ENCODE data around the gene CNPY4. TPM values are rescaled to one million over a fixed set of nuclear protein-coding genes. Genes with fewer than 3 reads are reported as not detected.
A peak's percentile ranks its signal among the peaks of the same experiment; 100 is the strongest.

Gene CNPY4
- total RNA-seq = 10 to 100 TPM; 11.1 to 18.8 TPM

GRCh38 chr7:100119072-100119969, at the start of gene CNPY4, which contains the start of gene TAF6:
CNPY4 (plus strand) TSS chr7:100119634; CDS start chr7:100119745, 111 bp downstream.
TAF6 (minus strand) TSS chr7:100119358; CDS start chr7:100114209, 5,149 bp downstream.
- no peaks in the 10 kb centered on the region for H3K36me3 Mint-ChIP-seq (ENCODE audit: insufficient read depth in 2 of 2)
- ATAC-seq (replicated peaks in 1 of 2) = peak; percentile 81

GRCh38 chr7:100069991-100070390, 49.4 kb upstream of the CNPY4 start:
- no peak for DNase-seq
- Mint-ChIP-seq H3K4me3 (no peak overlapping the region), H3K4me1 (ENCODE audit: low read depth) (no peaks in the 10 kb centered on the region), H3K9me3 (peaks cover 19 to 28% of the 10 kb centered on the region in 2 donors), H3K27ac (no peak overlapping the region), H3K27me3 (ENCODE audit: low read depth) (no peaks in the 10 kb centered on the region), H3K36me3 (ENCODE audit: insufficient read depth in 2 of 2) (peaks cover 41 to 55% of the 10 kb centered on the region in 2 donors)
- ATAC-seq (replicated peaks in 1 of 2) = no peak

More at GRCh38 chr7:100119072-100119969, at the start of gene CNPY4, which contains the start of gene TAF6:
- Mint-ChIP-seq H3K4me1 (ENCODE audit: low read depth) (peaks cover 25% of the 10 kb centered on the region), H3K27me3 (ENCODE audit: low read depth) (no peaks in the 10 kb centered on the region), H3K9me3 (no peaks in the 10 kb centered on the region), H3K4me3 (peak within 1 kb of the TSS; percentile 88 to 96), H3K27ac (peak within 1 kb of the TSS; percentile 99)
- DNase-seq = peak; percentile 93

- H3K9me3 Mint-ChIP-seq = peaks cover 19 to 28% of the 10 kb centered on the region in 2 donors
- H3K27me3 Mint-ChIP-seq (ENCODE audit: low read depth) = no peaks in the 10 kb centered on the region
- ATAC-seq (replicated peaks in 1 of 2) = no peak
- no peaks in the 10 kb centered on the region for H3K4me1 Mint-ChIP-seq (ENCODE audit: low read depth)
- H3K36me3 Mint-ChIP-seq (ENCODE audit: insufficient read depth in 2 of 2) = peaks cover 49 to 65% of the 10 kb centered on the region in 2 donors
- H3K4me3 Mint-ChIP-seq = no peak overlapping the region
- no peak for DNase-seq
- no peak overlapping the region for H3K27ac Mint-ChIP-seq
Measured at GRCh38 chr7:100071018-100071723, 48.3 kb upstream of the CNPY4 start.

GRCh38 chr7:100072462-100072861, 47.0 kb upstream of the CNPY4 start:
- H3K9me3 Mint-ChIP-seq = peaks cover 19 to 28% of the 10 kb centered on the region in 2 donors
- no peak for ATAC-seq (replicated peaks in 1 of 2)

GRCh38 chr7:100074841-100075240, 44.6 kb upstream of the CNPY4 start:
- no peak overlapping the region for H3K4me3 Mint-ChIP-seq
- H3K4me1 Mint-ChIP-seq (ENCODE audit: low read depth) = peaks cover 2% of the 10 kb centered on the region
- H3K27me3 Mint-ChIP-seq (ENCODE audit: low read depth) = no peaks in the 10 kb centered on the region
- H3K9me3 Mint-ChIP-seq = peaks cover 19 to 28% of the 10 kb centered on the region in 2 donors
- DNase-seq (no peak), ATAC-seq (replicated peaks in 1 of 2) (no peak)
- peaks cover 50 to 68% of the 10 kb centered on the region in 2 donors for H3K36me3 Mint-ChIP-seq (ENCODE audit: insufficient read depth in 2 of 2)
- no peak overlapping the region for H3K27ac Mint-ChIP-seq

More at GRCh38 chr7:100072462-100072861, 47.0 kb upstream of the CNPY4 start:
- no peaks in the 10 kb centered on the region for H3K27me3 Mint-ChIP-seq (ENCODE audit: low read depth)
- H3K4me3 Mint-ChIP-seq = no peak overlapping the region
- no peak for DNase-seq
- H3K36me3 Mint-ChIP-seq (ENCODE audit: insufficient read depth in 2 of 2) = peaks cover 54 to 73% of the 10 kb centered on the region in 2 donors
- no peaks in the 10 kb centered on the region for H3K4me1 Mint-ChIP-seq (ENCODE audit: low read depth)
- no peak overlapping the region for H3K27ac Mint-ChIP-seq

- Mint-ChIP-seq H3K27me3 (ENCODE audit: low read depth) (no peaks in the 10 kb centered on the region), H3K4me3 (no peak overlapping the region), H3K4me1 (ENCODE audit: low read depth) (peaks cover 8% of the 10 kb centered on the region), H3K9me3 (peaks cover 17 to 24% of the 10 kb centered on the region in 2 donors), H3K36me3 (ENCODE audit: insufficient read depth in 2 of 2) (peaks cover 44 to 62% of the 10 kb centered on the region in 2 donors), H3K27ac (no peak overlapping the region)
- DNase-seq = no peak
- no peak for ATAC-seq (replicated peaks in 1 of 2)
Measured at GRCh38 chr7:100075418-100075817, 44.0 kb upstream of the CNPY4 start.

- Mint-ChIP-seq H3K4me3 (no peak overlapping the region), H3K27me3 (ENCODE audit: low read depth) (no peaks in the 10 kb centered on the region), H3K4me1 (ENCODE audit: low read depth) (peaks cover 18% of the 10 kb centered on the region), H3K36me3 (ENCODE audit: insufficient read depth in 2 of 2) (peaks cover 28 to 50% of the 10 kb centered on the region in 2 donors), H3K27ac (no peak overlapping the region), H3K9me3 (peaks cover 4 to 8% of the 10 kb centered on the region in 2 donors)
- DNase-seq (no peak), ATAC-seq (replicated peaks in 1 of 2) (no peak)
Measured at GRCh38 chr7:100077205-100077604, 42.2 kb upstream of the CNPY4 start.

GRCh38 chr7:100079024-100079560, 40.3 kb upstream of the CNPY4 start:
- no peaks in the 10 kb centered on the region for H3K27me3 Mint-ChIP-seq (ENCODE audit: low read depth)
- ATAC-seq (replicated peaks in 1 of 2) (no peak), DNase-seq (no peak)
- H3K36me3 Mint-ChIP-seq (ENCODE audit: insufficient read depth in 2 of 2) = peaks cover 17 to 33% of the 10 kb centered on the region in 2 donors
- H3K4me1 Mint-ChIP-seq (ENCODE audit: low read depth) = peaks cover 28% of the 10 kb centered on the region
- no peak overlapping the region for H3K27ac Mint-ChIP-seq
- H3K9me3 Mint-ChIP-seq = no peaks in the 10 kb centered on the region
- no peak overlapping the region for H3K4me3 Mint-ChIP-seq

- Mint-ChIP-seq H3K4me3 (peak overlapping the region; percentile 90 to 94), H3K9me3 (no peaks in the 10 kb centered on the region), H3K27me3 (ENCODE audit: low read depth) (no peaks in the 10 kb centered on the region), H3K27ac (peak overlapping the region; percentile 91), H3K4me1 (ENCODE audit: low read depth) (peaks cover 28% of the 10 kb centered on the region), H3K36me3 (ENCODE audit: insufficient read depth in 2 of 2) (peaks cover 7 to 15% of the 10 kb centered on the region in 2 donors)
- ATAC-seq (replicated peaks in 1 of 2) (no peak), DNase-seq (no peak)
Measured at GRCh38 chr7:100080907-100081534, 38.4 kb upstream of the CNPY4 start.

- Mint-ChIP-seq H3K4me1 (ENCODE audit: low read depth) (peaks cover 28% of the 10 kb centered on the region), H3K4me3 (peak within 1 kb of the TSS; percentile 90 to 94), H3K27ac (peak within 1 kb of the TSS; percentile 91), H3K36me3 (ENCODE audit: insufficient read depth in 2 of 2) (peaks cover 6 to 10% of the 10 kb centered on the region in 2 donors), H3K9me3 (no peaks in the 10 kb centered on the region), H3K27me3 (ENCODE audit: low read depth) (no peaks in the 10 kb centered on the region)
- ATAC-seq (replicated peaks in 1 of 2) (peak; percentile 90), DNase-seq (peak; percentile 99)
Measured at GRCh38 chr7:100081535-100082102, 37.8 kb upstream of the CNPY4 start, which contains the start of gene ZNF3. ZNF3 (minus strand) TSS chr7:100081723; CDS start chr7:100077357, 4,366 bp downstream.

- Mint-ChIP-seq H3K4me1 (ENCODE audit: low read depth) (peaks cover 32% of the 10 kb centered on the region), H3K36me3 (ENCODE audit: insufficient read depth in 2 of 2) (peaks cover 2 to 6% of the 10 kb centered on the region in 2 donors), H3K27me3 (ENCODE audit: low read depth) (no peaks in the 10 kb centered on the region), H3K9me3 (no peaks in the 10 kb centered on the region), H3K4me3 (peak overlapping the region; percentile 90 to 94), H3K27ac (peak overlapping the region; percentile 27)
- DNase-seq (no peak), ATAC-seq (replicated peaks in 1 of 2) (no peak)
Measured at GRCh38 chr7:100082978-100083377, 36.5 kb upstream of the CNPY4 start.

GRCh38 chr7:100085515-100085914, 33.9 kb upstream of the CNPY4 start:
- Mint-ChIP-seq H3K4me1 (ENCODE audit: low read depth) (peaks cover 39% of the 10 kb centered on the region), H3K27ac (no peak overlapping the region), H3K4me3 (no peak overlapping the region), H3K36me3 (ENCODE audit: insufficient read depth in 2 of 2) (peaks cover 3 to 6% of the 10 kb centered on the region in 2 donors), H3K27me3 (ENCODE audit: low read depth) (no peaks in the 10 kb centered on the region), H3K9me3 (no peaks in the 10 kb centered on the region)
- ATAC-seq (replicated peaks in 1 of 2) (no peak), DNase-seq (no peak)
